GM13976 (cell line): ENCODE data around the gene SPSB1.

Experiments
- DNase-seq: peaks from one replicate; pipeline ENCODE4 v3.0.0; 2012; ENCODE audit warnings: low spot score
- CTCF ChIP-seq: IDR thresholded peaks from 2 replicates; pipeline ENCODE4 v1.5.1; 2012; ENCODE audit warnings: borderline replicate concordance, mild to moderate bottlenecking; ENCODE audit not compliant: insufficient read depth; ENCODE audit errors: extremely low read depth, missing control alignments, control extremely low read depth
- in situ Hi-C: fragments of 300-500 bp; cut with MboI; formaldehyde crosslinking; loops from one replicate; pipeline ENCODE4 v1.12.0; 2022; ENCODE audit warnings: low sequenced_read_pairs, mixed read lengths, inconsistent platforms; ENCODE audit not compliant: unreplicated experiment

The SPSB1 gene

GRCh38 chr1:9271283-9271682 lies 21.4 kb upstream of the SPSB1 start:
- in situ Hi-C loops: no loop called here
- DNase-seq: no peak
- no peak for TF ChIP-seq CTCF

- TF ChIP-seq CTCF: no peak
- in situ Hi-C loops: no loop called here
- no peak for DNase-seq
Measured at GRCh38 chr1:9271861-9272595, 20.7 kb upstream of the SPSB1 start.

GRCh38 chr1:9273177-9273576 lies 19.5 kb upstream of the SPSB1 start:
- no peak for DNase-seq
- no peak for TF ChIP-seq CTCF
- in situ Hi-C loops: no loop called here

GRCh38 chr1:9275161-9275560 lies 17.5 kb upstream of the SPSB1 start:
- no peak for TF ChIP-seq CTCF
- in situ Hi-C loops: no loop called here
- no peak for DNase-seq

- peak; percentile 76 for DNase-seq
- in situ Hi-C loops: no loop called here
- no peak for TF ChIP-seq CTCF
Measured at GRCh38 chr1:9275567-9276034, 17.1 kb upstream of the SPSB1 start.

- in situ Hi-C loops: no loop called here
- no peak for DNase-seq
- TF ChIP-seq CTCF: no peak
Measured at GRCh38 chr1:9278116-9278515, 14.6 kb upstream of the SPSB1 start.
